ENCODE measurements around the gene NUP210L.

DNA sequence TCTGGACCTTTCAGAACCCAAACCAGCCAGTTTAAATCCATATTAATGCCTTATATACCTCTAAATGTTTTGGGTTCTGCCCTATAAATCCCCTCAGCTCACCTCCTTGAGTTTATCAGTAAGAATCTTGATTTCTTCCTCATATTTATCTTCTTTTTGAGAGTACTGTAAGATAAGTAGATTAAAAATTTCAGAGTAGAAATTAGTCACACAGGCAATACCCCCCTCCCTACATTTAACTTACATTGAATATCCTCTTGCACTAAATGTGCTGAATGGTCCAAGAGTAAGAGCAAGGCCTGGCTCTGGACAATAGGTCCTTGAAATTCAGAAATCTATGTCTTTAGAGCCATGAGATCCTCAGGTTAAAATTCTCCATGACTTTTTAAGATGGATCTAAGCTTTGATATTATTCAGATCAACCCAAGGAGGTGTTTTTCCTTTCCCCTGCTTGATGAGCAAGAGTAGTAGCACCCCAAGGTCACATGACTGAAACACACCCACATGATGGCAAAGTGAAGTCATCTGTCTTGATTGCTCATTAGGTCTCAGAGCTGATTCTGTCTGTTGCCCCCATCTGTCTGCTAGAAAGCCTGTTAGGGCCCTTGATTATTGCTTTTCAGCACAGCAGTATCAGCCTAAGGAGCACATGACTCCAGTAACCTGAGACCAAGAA, 15.8 kb upstream of the NUP210L start:
- TF ChIP-seq EZH2 (IDR thresholded peaks at IDR 0.05; ENCODE audit: low read depth, unreplicated experiment) = no peak
- TF ChIP-seq, protein P1, sequence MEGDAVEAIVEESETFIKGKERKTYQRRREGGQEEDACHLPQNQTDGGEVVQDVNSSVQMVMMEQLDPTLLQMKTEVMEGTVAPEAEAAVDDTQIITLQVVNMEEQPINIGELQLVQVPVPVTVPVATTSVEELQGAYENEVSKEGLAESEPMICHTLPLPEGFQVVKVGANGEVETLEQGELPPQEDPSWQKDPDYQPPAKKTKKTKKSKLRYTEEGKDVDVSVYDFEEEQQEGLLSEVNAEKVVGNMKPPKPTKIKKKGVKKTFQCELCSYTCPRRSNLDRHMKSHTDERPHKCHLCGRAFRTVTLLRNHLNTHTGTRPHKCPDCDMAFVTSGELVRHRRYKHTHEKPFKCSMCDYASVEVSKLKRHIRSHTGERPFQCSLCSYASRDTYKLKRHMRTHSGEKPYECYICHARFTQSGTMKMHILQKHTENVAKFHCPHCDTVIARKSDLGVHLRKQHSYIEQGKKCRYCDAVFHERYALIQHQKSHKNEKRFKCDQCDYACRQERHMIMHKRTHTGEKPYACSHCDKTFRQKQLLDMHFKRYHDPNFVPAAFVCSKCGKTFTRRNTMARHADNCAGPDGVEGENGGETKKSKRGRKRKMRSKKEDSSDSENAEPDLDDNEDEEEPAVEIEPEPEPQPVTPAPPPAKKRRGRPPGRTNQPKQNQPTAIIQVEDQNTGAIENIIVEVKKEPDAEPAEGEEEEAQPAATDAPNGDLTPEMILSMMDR (conservative IDR thresholded peaks at IDR 0.05; ENCODE audit: low read depth in 2 of 2) = no peak
- TF ChIP-seq, protein P2, sequence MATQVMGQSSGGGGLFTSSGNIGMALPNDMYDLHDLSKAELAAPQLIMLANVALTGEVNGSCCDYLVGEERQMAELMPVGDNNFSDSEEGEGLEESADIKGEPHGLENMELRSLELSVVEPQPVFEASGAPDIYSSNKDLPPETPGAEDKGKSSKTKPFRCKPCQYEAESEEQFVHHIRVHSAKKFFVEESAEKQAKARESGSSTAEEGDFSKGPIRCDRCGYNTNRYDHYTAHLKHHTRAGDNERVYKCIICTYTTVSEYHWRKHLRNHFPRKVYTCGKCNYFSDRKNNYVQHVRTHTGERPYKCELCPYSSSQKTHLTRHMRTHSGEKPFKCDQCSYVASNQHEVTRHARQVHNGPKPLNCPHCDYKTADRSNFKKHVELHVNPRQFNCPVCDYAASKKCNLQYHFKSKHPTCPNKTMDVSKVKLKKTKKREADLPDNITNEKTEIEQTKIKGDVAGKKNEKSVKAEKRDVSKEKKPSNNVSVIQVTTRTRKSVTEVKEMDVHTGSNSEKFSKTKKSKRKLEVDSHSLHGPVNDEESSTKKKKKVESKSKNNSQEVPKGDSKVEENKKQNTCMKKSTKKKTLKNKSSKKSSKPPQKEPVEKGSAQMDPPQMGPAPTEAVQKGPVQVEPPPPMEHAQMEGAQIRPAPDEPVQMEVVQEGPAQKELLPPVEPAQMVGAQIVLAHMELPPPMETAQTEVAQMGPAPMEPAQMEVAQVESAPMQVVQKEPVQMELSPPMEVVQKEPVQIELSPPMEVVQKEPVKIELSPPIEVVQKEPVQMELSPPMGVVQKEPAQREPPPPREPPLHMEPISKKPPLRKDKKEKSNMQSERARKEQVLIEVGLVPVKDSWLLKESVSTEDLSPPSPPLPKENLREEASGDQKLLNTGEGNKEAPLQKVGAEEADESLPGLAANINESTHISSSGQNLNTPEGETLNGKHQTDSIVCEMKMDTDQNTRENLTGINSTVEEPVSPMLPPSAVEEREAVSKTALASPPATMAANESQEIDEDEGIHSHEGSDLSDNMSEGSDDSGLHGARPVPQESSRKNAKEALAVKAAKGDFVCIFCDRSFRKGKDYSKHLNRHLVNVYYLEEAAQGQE (IDR thresholded peaks at IDR 0.05; ENCODE audit: unreplicated experiment) = no peak
- no peak for TF ChIP-seq CREB1 (CRISPR knock-in tag; IDR thresholded peaks at IDR 0.05; ENCODE audit: low read depth)
- TF ChIP-seq ZNF331 (CRISPR knock-in tag; IDR thresholded peaks at IDR 0.05; ENCODE audit: low read depth) = no peak
- no peak for TF ChIP-seq POLR2AphosphoS5 (IDR thresholded peaks at IDR 0.05; ENCODE audit: low read depth)
- TF ChIP-seq EZH2phosphoT487 (IDR thresholded peaks at IDR 0.05; ENCODE audit: unreplicated experiment) = no peak
- TF ChIP-seq ZNF114 (CRISPR knock-in tag; IDR thresholded peaks at IDR 0.05) = no peak
- TF ChIP-seq JUNB (IDR thresholded peaks at IDR 0.05; ENCODE audit: unreplicated experiment) = no peak
